NCI-H69 (cell line): ENCODE measurements around the gene SMAD3.

ENCODE experiments used
- DNase-seq: peaks from one replicate; lab custom pipeline; 2025; lab: John Stamatoyannopoulos, UW

The SMAD3 gene

GRCh38 chr15:67232591-67232990 is 167.2 kb downstream of the SMAD3 start:
- DNase-seq = no peak

DNA sequence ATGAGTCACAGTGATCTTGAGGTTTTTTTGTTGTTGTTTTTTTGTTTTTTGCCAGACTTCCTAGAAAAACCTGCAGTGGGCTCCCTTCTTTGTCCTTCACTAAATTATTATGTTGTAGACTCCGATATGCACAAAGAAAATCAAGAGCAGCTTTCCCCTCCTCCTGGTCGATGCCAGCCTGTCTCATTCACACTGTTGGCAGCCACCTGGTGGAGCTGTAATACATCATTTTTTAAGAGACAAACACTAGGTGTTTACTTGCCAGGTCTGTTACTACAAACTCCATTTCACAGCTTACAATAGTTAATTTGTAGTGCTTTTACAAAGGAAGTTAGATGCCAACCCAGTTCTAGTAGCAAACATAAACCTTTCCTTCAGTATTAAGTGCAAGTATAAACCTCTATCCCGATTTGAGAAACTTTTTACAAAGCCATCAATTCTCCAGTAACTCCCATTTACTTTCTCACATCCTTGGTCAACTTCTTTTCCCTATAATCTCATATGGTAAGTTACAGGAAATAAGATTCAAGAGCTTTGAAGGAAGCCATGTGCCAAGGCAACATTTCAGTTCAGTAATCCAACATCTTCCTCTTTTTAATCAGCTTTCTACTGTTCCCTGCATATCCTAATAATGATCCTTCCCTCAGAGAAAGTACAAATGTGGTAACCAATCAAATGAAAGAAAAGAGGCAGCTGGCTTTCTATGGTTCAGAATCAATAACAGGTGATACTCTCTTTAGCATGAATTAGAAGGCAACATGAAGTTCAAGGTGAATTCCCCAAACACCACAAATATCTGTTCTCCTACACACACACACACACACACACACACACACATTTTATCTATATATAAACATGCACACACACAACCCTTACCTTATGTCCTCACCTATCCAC is 175.1 kb downstream of the SMAD3 start:
- DNase-seq = peak; percentile 66

GRCh38 chr15:67241132-67241855 is 175.9 kb downstream of the SMAD3 start:
- peak; percentile 41 for DNase-seq

DNA sequence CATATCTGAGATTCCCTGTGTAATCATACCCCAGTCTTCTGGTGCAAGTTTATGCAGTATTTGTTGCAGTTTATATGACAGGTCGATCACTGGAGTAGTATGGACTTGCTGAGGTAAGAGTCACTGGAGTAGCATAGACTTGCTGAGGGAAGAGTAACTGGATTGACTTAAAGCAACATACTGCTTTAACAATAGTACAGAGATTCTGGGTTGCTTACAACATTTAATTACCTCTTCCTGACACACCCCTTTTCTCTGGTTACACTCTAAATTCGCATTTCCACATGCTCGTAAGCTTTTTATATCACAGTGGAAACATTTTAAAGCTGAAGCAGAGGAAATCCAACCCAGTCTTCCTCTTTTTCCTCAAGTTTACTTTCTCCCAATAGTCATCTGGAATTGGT is 177.3 kb downstream of the SMAD3 start:
- DNase-seq = peak; percentile 28
